ENCODE results near the gene NPAS3.

- TF ChIP-seq CTCF (IDR thresholded peaks at IDR 0.05) = no peak
- no peak for TF ChIP-seq POLR2A (IDR thresholded peaks at IDR 0.05)
These were observed 776.0 kb downstream of the NPAS3 start for GRCh38 chr14:33714527-33715226.
